ENCODE results near the gene AXL.

GRCh38 chr19:41221514-41222205 lies 2.6 kb downstream of the AXL start:
- TF ChIP-seq CTCF (conservative IDR thresholded peaks at IDR 0.05 in 1 of 2, IDR thresholded peaks at IDR 0.05 in 1 of 2; ENCODE audit: extremely low read depth in 1 of 2, insufficient read depth in 1 of 2, low read depth in 1 of 2, low read length in 2 of 2) (no peak), EZH2 (IDR thresholded peaks at IDR 0.05; ENCODE audit: borderline replicate concordance, low read length) (no peak)

Measured in mammary epithelial cell (primary cell).